Right lobe of liver (tissue), 6 donors: ENCODE results near the gene C17orf75. TPM values are rescaled to one million over a fixed set of nuclear protein-coding genes. Genes with fewer than 3 reads are reported as not detected.

Experiments
- ATAC-seq, 4 donors: fragments of 200-7000 bp; cut with Tn5 transposase; one replicate each; pipeline ENCODE4 v1.9.1; 2020; ENCODE audit warnings: mild to moderate bottlenecking in 4 of 4, moderate library complexity in 4 of 4
- DNase-seq, 3 donors: peaks; one replicate each; pipeline ENCODE4 v3.0.0-alpha.2; 2020
- H3K27ac ChIP-seq, 3 donors: fragments of 200-600 bp; one replicate each; pipeline ENCODE4 v1.8.0; 2022
- H3K27me3 ChIP-seq, 2 donors: fragments of 200-600 bp; one replicate each; pipeline ENCODE4 v1.8.0; 2022
- H3K36me3 ChIP-seq, 4 donors: fragments of 200-600 bp; sonication (generic) in 1 of 4; one replicate each; pipeline versions ENCODE4 v1.5.1 to v1.8.0; 2017 to 2022; ENCODE audit warnings: control low read depth in 1 of 4
- H3K4me1 ChIP-seq, 4 donors: fragments of 200-600 bp; sonication (generic) in 1 of 4; one replicate each; pipeline versions ENCODE4 v1.5.1 to v1.8.0; 2017 to 2022; ENCODE audit warnings: control low read depth in 1 of 4
- H3K4me3 ChIP-seq, 3 donors: fragments of 200-600 bp; one replicate each; pipeline ENCODE4 v1.8.0; 2022
- H3K9me3 ChIP-seq, 4 donors: fragments of 200-600 bp; sonication (generic) in 1 of 4; one replicate each; pipeline versions ENCODE4 v1.5.1 to v1.8.0; 2017 to 2022; ENCODE audit warnings: control low read depth in 1 of 4
- CTCF ChIP-seq, 4 donors: fragments of 200-600 bp in 3 of 4; fragments of 450-650 bp in 1 of 4; IDR thresholded peaks; one replicate each; pipeline versions ENCODE4 v1.5.1 to v1.8.0; 2016 to 2022; ENCODE audit warnings: antibody characterized with exemption in 4 of 4, mild to moderate bottlenecking in 2 of 4
- POLR2A ChIP-seq: fragments of 450-650 bp; IDR thresholded peaks from one replicate; pipeline ENCODE4 v1.6.1; 2017; ENCODE audit warnings: antibody characterized with exemption, mild to moderate bottlenecking
- WGBS: methylation state at CpG from one replicate; pipeline ENCODE4 v1.1.6; 2018; ENCODE audit warnings: low coverage, low lambda C conversion rate; ENCODE audit not compliant: insufficient coverage; ENCODE audit errors: missing lambda C conversion rate; 5-methylcytosine and 5-hydroxymethylcytosine counted together
- intact Hi-C, 2 donors: fragments of 100-400 bp; cut with DNase I; formaldehyde crosslinking; loops; one replicate each; pipeline versions ENCODE4 v1.11.2 to v1.14.1; 2022
- total RNA-seq, 6 experiments: library from RNA; depleted of rRNA in 2 of 6; stranded (reverse); fragments of >200 nt in 2 of 6; fragmentation: NEBNext Ultra II Directional in 3 of 6; extraction: Animal tissue kit (Norgen Biotek cat#: 25700) in 3 of 6; gene quantifications; one replicate each; pipeline versions ENCODE4 v1.1.0 to v1.2.4, GENCODE V29; 2016 to 2023
- donor health status: DM: no; HTN: yes; CAD: no.
- donor health status: DM: no; HTN: no; CAD: no.
- donor health status: DM: no; HTN: no; CAD: no.
- donor health status: DM: no; HTN: yes; CAD: no.
- donor health status: DM: no; HTN: yes; CAD: no.

The C17orf75 gene
- total RNA-seq, 6 experiments from 2014 or later, result 7.1 to 8.9 (median 7.3) TPM

GRCh38 chr17:32287804-32288511 is 54.0 kb downstream of the C17orf75 start:
- intact Hi-C loops, result no loop called here
- H3K27me3 ChIP-seq, result no peaks in the 10 kb centered on the region
- no peak for ATAC-seq

GRCh38 chr17:32286518-32286900 is 55.5 kb downstream of the C17orf75 start:
- DNase-seq (no peak), ATAC-seq (peak in 2 of 4 donors; percentile 25 to 45)
- no peaks in the 10 kb centered on the region for H3K9me3 ChIP-seq
- WGBS, result 45% methylated on average over 2 of the region's 5 CpGs
- no peak for TF ChIP-seq CTCF (IDR thresholded peaks at IDR 0.05)
- TF ChIP-seq POLR2A, result no peak
- H3K27me3 ChIP-seq, result no peaks in the 10 kb centered on the region
- H3K36me3 ChIP-seq, result no peaks in the 10 kb centered on the region
- H3K27ac ChIP-seq, result no peak overlapping the region
- intact Hi-C loops, result no loop called here
- no peaks in the 10 kb centered on the region for H3K4me1 ChIP-seq
- H3K4me3 ChIP-seq, result no peak overlapping the region

More at GRCh38 chr17:32287804-32288511, 54.0 kb downstream of the C17orf75 start:
- Histone ChIP-seq H3K27ac (no peak overlapping the region), H3K4me3 (no peak overlapping the region), H3K4me1 (no peaks in the 10 kb centered on the region), H3K36me3 (no peaks in the 10 kb centered on the region), H3K9me3 (no peaks in the 10 kb centered on the region)
- 83% methylated on average over 2 of the region's 10 CpGs for WGBS
- no peak for TF ChIP-seq POLR2A
- no peak for TF ChIP-seq CTCF (IDR thresholded peaks at IDR 0.05)
- DNase-seq, result no peak

- peak in 2 of 4 donors; percentile 17 to 55 for ATAC-seq
- 38% methylated on average over 2 of the region's 9 CpGs for WGBS
These were observed 56.0 kb downstream of the C17orf75 start for GRCh38 chr17:32285746-32286517.

GRCh38 chr17:32285306-32285705 is 56.7 kb downstream of the C17orf75 start:
- intact Hi-C loops, result no loop called here
- Histone ChIP-seq H3K27me3 (no peaks in the 10 kb centered on the region), H3K36me3 (no peaks in the 10 kb centered on the region), H3K9me3 (no peaks in the 10 kb centered on the region), H3K4me1 (no peaks in the 10 kb centered on the region), H3K27ac (no peak overlapping the region), H3K4me3 (no peak overlapping the region)
- 68% methylated on average over 3 of the region's 8 CpGs for WGBS
- TF ChIP-seq POLR2A, result no peak
- TF ChIP-seq CTCF (IDR thresholded peaks at IDR 0.05), result no peak
- no peak for ATAC-seq
- DNase-seq, result no peak

More at GRCh38 chr17:32285746-32286517, 56.0 kb downstream of the C17orf75 start:
- Histone ChIP-seq H3K27ac (no peak overlapping the region), H3K27me3 (no peaks in the 10 kb centered on the region), H3K9me3 (no peaks in the 10 kb centered on the region), H3K4me1 (no peaks in the 10 kb centered on the region), H3K4me3 (no peak overlapping the region), H3K36me3 (no peaks in the 10 kb centered on the region)
- DNase-seq, result no peak
- intact Hi-C loops, result no loop called here
- no peak for TF ChIP-seq POLR2A

- H3K4me3 ChIP-seq, result no peak overlapping the region
These were observed 58.2 kb downstream of the C17orf75 start for GRCh38 chr17:32283745-32284201.

More at GRCh38 chr17:32283745-32284201, 58.2 kb downstream of the C17orf75 start:
- no peaks in the 10 kb centered on the region for H3K36me3 ChIP-seq
- WGBS, result 76% methylated on average over 12 of the region's 20 CpGs
- H3K4me1 ChIP-seq, result no peaks in the 10 kb centered on the region
- no peaks in the 10 kb centered on the region for H3K9me3 ChIP-seq
- TF ChIP-seq CTCF (IDR thresholded peaks at IDR 0.05) (no peak), POLR2A (no peak)
- DNase-seq (no peak), ATAC-seq (no peak)
- intact Hi-C loops, result no loop called here
- no peaks in the 10 kb centered on the region for H3K27me3 ChIP-seq
- no peak overlapping the region for H3K27ac ChIP-seq
